Measurements from ENCODE around the gene CCDC172. TPM values are rescaled to one million over a fixed set of nuclear protein-coding genes. Genes with fewer than 3 reads are reported as not detected.

CCDC172 gene
- polyA plus RNA-seq, 3 donors = not detected

DNA sequence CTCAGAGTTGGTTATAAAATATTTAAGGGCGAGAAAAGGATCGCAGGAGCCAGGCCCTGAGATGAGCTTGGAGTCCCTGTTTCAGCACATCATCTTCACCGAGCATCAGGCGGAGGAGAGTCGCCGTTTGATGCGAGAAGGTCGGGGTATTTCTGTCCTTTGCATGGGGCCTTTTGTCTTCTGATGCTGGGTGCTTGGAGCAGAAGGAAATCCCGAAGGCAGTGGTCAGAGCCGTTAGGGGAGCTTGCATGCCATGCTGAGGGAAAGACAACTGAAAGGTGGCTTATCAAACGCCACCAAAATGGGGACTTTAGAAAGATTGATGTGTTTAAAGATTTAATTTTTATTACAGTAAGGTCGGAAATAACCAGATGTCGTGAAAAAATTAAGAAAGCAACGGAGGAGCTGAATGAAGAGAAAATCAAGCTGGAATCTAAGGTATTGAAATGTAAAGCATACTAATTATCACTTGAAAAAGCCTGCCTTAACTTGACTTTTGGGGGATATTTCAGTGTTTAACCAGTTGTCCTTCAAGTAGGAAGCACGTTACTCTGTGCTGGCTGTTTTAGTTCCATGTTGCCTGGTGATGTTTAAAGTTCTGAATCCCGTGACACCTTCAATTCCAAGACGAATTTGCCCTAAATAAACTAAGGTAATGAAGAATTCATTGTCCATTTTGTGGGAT, 845 bp downstream of the CCDC172 start:
- H3K4me3 ChIP-seq (replicated peaks in 1 of 3; ENCODE audit: low read depth in 2 of 3, low read length in 3 of 3) = no peak overlapping the region
- DNase-seq = no peak
- H3K4me2 ChIP-seq (replicated peaks; ENCODE audit: extremely low read depth, low read length, poor library complexity, severe bottlenecking) = no peak overlapping the region
- no peaks in the 10 kb centered on the region for H3K79me2 ChIP-seq (ENCODE audit: insufficient read depth, low read length)
- no peaks in the 10 kb centered on the region for H3K36me3 Mint-ChIP-seq
- H3K27ac Mint-ChIP-seq = no peak overlapping the region
- no peaks in the 10 kb centered on the region for H3K4me1 ChIP-seq (ENCODE audit: control insufficient read depth in 1 of 2, insufficient read depth in 2 of 2, low read length in 2 of 2)
- no peaks in the 10 kb centered on the region for H3K4me1 Mint-ChIP-seq
- no peak overlapping the region for H3K9ac ChIP-seq (ENCODE audit: insufficient read depth, low read length, poor library complexity, severe bottlenecking)
- no peak overlapping the region for H2AFZ ChIP-seq (ENCODE audit: insufficient read depth, low read depth, low read length, poor library complexity, severe bottlenecking)
- H3K27ac ChIP-seq (ENCODE audit: low read depth in 1 of 2, low read length in 2 of 2) = no peak overlapping the region
- no peaks in the 10 kb centered on the region for H4K20me1 ChIP-seq (ENCODE audit: insufficient read depth, low read length)
- TF ChIP-seq, protein P1, sequence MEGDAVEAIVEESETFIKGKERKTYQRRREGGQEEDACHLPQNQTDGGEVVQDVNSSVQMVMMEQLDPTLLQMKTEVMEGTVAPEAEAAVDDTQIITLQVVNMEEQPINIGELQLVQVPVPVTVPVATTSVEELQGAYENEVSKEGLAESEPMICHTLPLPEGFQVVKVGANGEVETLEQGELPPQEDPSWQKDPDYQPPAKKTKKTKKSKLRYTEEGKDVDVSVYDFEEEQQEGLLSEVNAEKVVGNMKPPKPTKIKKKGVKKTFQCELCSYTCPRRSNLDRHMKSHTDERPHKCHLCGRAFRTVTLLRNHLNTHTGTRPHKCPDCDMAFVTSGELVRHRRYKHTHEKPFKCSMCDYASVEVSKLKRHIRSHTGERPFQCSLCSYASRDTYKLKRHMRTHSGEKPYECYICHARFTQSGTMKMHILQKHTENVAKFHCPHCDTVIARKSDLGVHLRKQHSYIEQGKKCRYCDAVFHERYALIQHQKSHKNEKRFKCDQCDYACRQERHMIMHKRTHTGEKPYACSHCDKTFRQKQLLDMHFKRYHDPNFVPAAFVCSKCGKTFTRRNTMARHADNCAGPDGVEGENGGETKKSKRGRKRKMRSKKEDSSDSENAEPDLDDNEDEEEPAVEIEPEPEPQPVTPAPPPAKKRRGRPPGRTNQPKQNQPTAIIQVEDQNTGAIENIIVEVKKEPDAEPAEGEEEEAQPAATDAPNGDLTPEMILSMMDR (IDR thresholded peaks at IDR 0.05) = no peak
- intact Hi-C loops (cut with micrococcal nuclease) = no loop called here
- no peaks in the 10 kb centered on the region for H3K27me3 ChIP-seq (ENCODE audit: control insufficient read depth in 2 of 2, insufficient read depth in 2 of 2, low read length in 2 of 2)
- 55% methylated on average over 10 of the region's 17 CpGs for WGBS (ENCODE audit: insufficient coverage)
- H3K4me3 Mint-ChIP-seq = peak overlapping the region in 1 of 2 donors; percentile 9
- H3K9me3 ChIP-seq (replicated peaks in 1 of 2; ENCODE audit: control insufficient read depth in 1 of 2, insufficient read depth in 1 of 2, low read length in 2 of 2) = no peaks in the 10 kb centered on the region
- peaks cover 6 to 7% (median 7%) of the 10 kb centered on the region in 3 donors for H3K27me3 Mint-ChIP-seq (ENCODE audit: low read depth in 3 of 3)
- H3K9me3 Mint-ChIP-seq = no peaks in the 10 kb centered on the region
- no peaks in the 10 kb centered on the region for H3K36me3 ChIP-seq (replicated peaks in 1 of 2; ENCODE audit: control insufficient read depth in 1 of 2, insufficient read depth in 2 of 2, low read length in 2 of 2)

DNA sequence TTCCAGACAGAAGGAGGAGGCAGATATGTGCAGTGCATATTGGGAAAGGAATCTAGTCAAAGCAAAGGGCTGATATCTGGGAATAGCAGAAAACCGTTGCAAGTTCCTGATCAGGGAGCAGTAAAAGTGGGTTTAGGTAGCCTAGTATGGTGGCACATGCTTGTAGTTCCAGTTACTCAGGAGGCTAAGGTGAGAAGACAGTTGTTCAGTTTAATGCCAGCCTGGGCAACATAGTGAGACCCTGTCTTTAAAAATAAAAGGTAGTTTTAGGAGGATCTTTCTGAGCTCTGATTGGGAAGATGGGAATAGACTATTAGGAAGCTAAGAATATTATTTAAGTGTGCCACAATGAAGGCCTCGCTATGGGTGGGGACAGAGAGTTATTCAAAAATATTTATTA, 1.7 kb downstream of the CCDC172 start:
- H3K4me3 Mint-ChIP-seq = no peak overlapping the region
- WGBS (ENCODE audit: insufficient coverage) = 67% methylated on average over 1 of the region's 2 CpGs
- H3K27ac Mint-ChIP-seq = no peak overlapping the region
- Histone ChIP-seq H3K4me1 (ENCODE audit: control insufficient read depth in 1 of 2, insufficient read depth in 2 of 2, low read length in 2 of 2) (no peaks in the 10 kb centered on the region), H4K20me1 (ENCODE audit: insufficient read depth, low read length) (no peaks in the 10 kb centered on the region), H3K27ac (ENCODE audit: low read depth in 1 of 2, low read length in 2 of 2) (no peak overlapping the region), H3K36me3 (replicated peaks in 1 of 2; ENCODE audit: control insufficient read depth in 1 of 2, insufficient read depth in 2 of 2, low read length in 2 of 2) (no peaks in the 10 kb centered on the region), H3K9ac (ENCODE audit: insufficient read depth, low read length, poor library complexity, severe bottlenecking) (no peak overlapping the region), H3K4me3 (replicated peaks in 1 of 3; ENCODE audit: low read depth in 2 of 3, low read length in 3 of 3) (no peak overlapping the region), H2AFZ (ENCODE audit: insufficient read depth, low read depth, low read length, poor library complexity, severe bottlenecking) (no peak overlapping the region), H3K79me2 (ENCODE audit: insufficient read depth, low read length) (no peaks in the 10 kb centered on the region), H3K4me2 (replicated peaks; ENCODE audit: extremely low read depth, low read length, poor library complexity, severe bottlenecking) (no peak overlapping the region), H3K27me3 (ENCODE audit: control insufficient read depth in 2 of 2, insufficient read depth in 2 of 2, low read length in 2 of 2) (no peaks in the 10 kb centered on the region), H3K9me3 (replicated peaks in 1 of 2; ENCODE audit: control insufficient read depth in 1 of 2, insufficient read depth in 1 of 2, low read length in 2 of 2) (no peaks in the 10 kb centered on the region)
- peaks cover 6 to 9% (median 7%) of the 10 kb centered on the region in 3 donors for H3K27me3 Mint-ChIP-seq (ENCODE audit: low read depth in 3 of 3)
- TF ChIP-seq, protein P1 (IDR thresholded peaks at IDR 0.05) = no peak
- DNase-seq = no peak
- intact Hi-C loops (cut with micrococcal nuclease) = no loop called here
- H3K36me3 Mint-ChIP-seq = no peaks in the 10 kb centered on the region
- H3K9me3 Mint-ChIP-seq = no peaks in the 10 kb centered on the region
- H3K4me1 Mint-ChIP-seq = no peaks in the 10 kb centered on the region

Measured in CD14-positive monocyte (primary cell).